ENCODE results near the gene F8.
"Not testable (repeated sequence)": the region's sequence is repeated elsewhere in the genome, so short reads cannot be mapped to it uniquely, and the experiment has no call there.

Gene F8

DNA sequence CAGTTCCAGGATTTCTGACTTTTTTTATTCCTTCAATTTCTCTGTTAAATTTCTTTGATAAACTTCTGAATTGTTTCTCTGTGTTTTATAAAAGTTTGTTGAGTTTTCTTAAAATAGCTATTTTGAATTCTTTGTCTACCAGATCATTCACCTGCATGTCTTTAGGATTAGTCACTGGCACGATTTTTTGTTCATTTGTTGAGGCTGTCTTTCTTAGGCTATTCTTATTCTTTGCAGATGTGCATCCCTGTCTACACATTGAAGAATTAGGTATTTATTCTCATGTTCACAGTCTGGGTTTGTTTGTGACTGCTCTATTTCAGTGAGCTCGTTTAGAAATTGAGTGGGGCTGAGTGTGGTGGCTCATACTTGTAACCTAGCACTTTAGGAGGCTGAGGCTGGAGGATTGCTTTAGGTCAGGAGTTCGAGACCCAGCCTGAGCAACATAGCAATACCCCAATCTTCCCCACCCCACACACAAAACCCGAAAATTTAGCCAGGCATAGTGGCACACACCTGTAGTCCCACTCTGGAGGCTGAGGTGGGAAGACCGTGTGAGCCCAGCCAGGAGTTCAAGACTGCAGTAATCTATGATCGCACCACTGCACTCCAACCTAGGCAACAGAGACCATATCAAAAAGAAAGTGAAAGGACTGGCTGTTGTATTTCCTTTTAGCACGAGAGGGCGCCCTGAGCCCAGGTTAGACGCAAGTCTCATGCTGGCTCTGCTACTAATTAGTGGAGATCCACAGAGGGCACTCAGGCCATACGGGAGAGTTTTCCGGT is 42.0 kb downstream of the F8 start:
- H3K36me3 Mint-ChIP-seq (ENCODE audit: low read depth), result no peaks in the 10 kb centered on the region
- H3K27me3 Mint-ChIP-seq, result no peaks in the 10 kb centered on the region
- H3K4me3 Mint-ChIP-seq, result peak overlapping the region; percentile 74
- peak overlapping the region; percentile 49 for H3K27ac Mint-ChIP-seq
- H3K4me1 Mint-ChIP-seq (ENCODE audit: low read depth), result no peaks in the 10 kb centered on the region
- H3K9me3 Mint-ChIP-seq, result no peaks in the 10 kb centered on the region

DNA sequence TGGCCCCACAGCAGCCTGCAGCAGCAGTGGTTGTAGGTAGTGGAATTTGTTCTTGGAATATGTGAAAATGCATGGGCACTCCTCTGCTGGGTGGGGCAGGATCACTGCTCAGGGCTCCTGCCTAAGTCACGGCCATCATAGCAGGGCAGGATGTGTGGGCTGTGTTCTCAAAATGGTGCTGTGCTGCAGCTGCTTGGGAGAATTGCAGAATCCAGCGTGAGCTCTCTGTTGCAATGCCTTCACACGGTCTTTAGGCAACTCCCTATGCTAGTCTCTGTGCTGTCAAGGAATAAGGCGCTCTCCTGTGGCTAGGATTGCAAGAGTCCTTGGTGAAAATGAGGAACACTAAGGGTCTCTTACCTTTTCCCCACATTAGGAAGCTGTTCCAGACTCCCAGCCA is 42.9 kb downstream of the F8 start:
- Mint-ChIP-seq H3K9me3 (no peaks in the 10 kb centered on the region), H3K27me3 (no peaks in the 10 kb centered on the region), H3K36me3 (ENCODE audit: low read depth) (no peaks in the 10 kb centered on the region), H3K27ac (no peak overlapping the region), H3K4me1 (ENCODE audit: low read depth) (no peaks in the 10 kb centered on the region), H3K4me3 (no peak overlapping the region)

DNA sequence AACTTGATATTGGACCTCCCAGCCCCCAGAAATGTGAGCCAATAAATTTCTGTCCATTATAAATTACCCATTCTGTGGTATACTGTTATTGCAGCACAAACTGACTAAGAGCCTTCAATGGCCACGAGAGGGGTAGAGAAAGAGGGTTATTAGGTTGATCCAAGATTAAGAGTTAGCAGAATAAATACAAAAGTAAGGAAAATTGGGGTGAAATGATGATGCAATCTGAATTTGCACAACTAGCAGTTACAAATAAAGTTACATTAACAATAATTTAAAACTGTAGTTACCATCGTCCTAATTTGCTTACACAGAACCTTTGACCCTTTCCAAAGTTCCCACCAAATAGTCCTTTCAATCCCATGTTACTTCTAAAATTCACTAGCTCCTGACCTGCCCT is 54.2 kb downstream of the F8 start:
- H3K4me3 Mint-ChIP-seq, result no peak overlapping the region
- H3K27ac Mint-ChIP-seq, result no peak overlapping the region
- peaks cover 6% of the 10 kb centered on the region for H3K27me3 Mint-ChIP-seq
- peaks cover 4% of the 10 kb centered on the region for H3K4me1 Mint-ChIP-seq (ENCODE audit: low read depth)
- no peaks in the 10 kb centered on the region for H3K36me3 Mint-ChIP-seq (ENCODE audit: low read depth)
- no peaks in the 10 kb centered on the region for H3K9me3 Mint-ChIP-seq

GRCh38 chrX:154967603-154968002 is 54.9 kb downstream of the F8 start:
- no peaks in the 10 kb centered on the region for H3K36me3 Mint-ChIP-seq (ENCODE audit: low read depth)
- no peak overlapping the region for H3K4me3 Mint-ChIP-seq
- H3K27ac Mint-ChIP-seq, result no peak overlapping the region
- peaks cover 6% of the 10 kb centered on the region for H3K27me3 Mint-ChIP-seq
- H3K4me1 Mint-ChIP-seq (ENCODE audit: low read depth), result peaks cover 4% of the 10 kb centered on the region
- H3K9me3 Mint-ChIP-seq, result no peaks in the 10 kb centered on the region

DNA sequence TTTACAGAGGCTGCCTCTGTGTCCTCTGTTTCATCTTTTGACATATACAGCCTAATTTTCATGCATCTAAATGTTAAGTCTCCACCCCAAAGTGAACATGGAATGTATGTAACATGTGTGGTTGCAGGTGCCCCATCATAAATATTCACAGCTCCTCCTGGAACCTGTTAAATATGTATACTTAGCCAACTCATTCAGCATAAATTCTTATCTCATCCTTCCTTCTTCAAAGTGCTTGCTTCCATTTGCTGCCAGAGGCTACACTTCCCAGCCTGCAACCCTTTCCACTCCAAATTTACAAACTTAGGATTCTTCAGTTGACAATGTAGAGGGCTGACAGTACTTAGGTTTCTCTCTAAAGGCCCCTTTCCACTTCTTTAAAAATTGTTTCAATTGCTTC is 60.6 kb downstream of the F8 start:
- no peaks in the 10 kb centered on the region for H3K4me1 Mint-ChIP-seq (ENCODE audit: low read depth)
- no peaks in the 10 kb centered on the region for H3K36me3 Mint-ChIP-seq (ENCODE audit: low read depth)
- H3K27ac Mint-ChIP-seq, result no peak overlapping the region
- no peaks in the 10 kb centered on the region for H3K9me3 Mint-ChIP-seq
- peaks cover 3% of the 10 kb centered on the region for H3K27me3 Mint-ChIP-seq
- no peak overlapping the region for H3K4me3 Mint-ChIP-seq

DNA sequence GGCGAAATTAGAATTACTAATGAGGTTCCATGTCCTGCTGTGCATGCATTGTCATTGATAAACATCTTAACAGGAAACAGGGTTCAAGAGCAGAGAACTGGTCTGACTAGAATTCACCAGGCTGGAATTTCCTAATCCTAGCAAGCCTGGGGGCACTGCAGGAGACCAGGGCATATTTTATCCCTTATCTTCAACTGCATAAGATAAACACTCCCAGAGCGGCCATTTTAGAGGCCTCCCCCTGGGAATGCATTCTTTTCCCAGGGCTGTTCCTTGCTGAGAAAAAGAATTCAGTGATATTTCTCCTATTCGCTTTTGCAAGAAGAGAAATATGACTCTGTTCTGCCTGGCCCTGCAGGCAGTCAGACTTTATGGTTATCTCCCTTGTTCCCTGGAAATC is 66.7 kb downstream of the F8 start:
- H3K4me3 Mint-ChIP-seq; H3K9me3 Mint-ChIP-seq; H3K4me1 Mint-ChIP-seq (ENCODE audit: low read depth); H3K27me3 Mint-ChIP-seq; H3K36me3 Mint-ChIP-seq (ENCODE audit: low read depth); H3K27ac Mint-ChIP-seq: not testable (repeated sequence)

DNA sequence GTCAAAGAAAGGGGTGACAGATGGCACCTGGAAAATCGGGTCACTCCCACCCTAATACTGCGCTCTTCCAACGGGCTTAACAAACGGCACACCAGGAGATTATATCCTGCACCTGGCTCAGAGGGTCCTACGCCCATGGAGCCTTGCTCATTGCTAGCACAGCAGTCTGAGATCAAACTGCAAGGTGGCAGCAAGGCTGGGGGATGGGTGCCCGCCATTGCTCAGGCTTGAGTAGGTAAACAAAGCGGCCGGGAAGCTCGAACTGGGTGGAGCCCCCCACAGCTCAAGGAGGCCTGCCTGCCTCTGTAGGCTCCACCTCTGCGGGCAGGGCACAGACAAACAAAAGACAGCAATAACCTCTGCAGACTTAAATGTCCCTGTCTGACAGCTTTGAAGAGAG is 83.3 kb downstream of the F8 start:
- not testable (repeated sequence) for H3K4me3 Mint-ChIP-seq; H3K27ac Mint-ChIP-seq; H3K9me3 Mint-ChIP-seq; H3K36me3 Mint-ChIP-seq (ENCODE audit: low read depth); H3K4me1 Mint-ChIP-seq (ENCODE audit: low read depth); H3K27me3 Mint-ChIP-seq

GRCh38 chrX:154924771-154925170 is 97.8 kb downstream of the F8 start:
- not testable (repeated sequence) for H3K9me3 Mint-ChIP-seq; H3K4me1 Mint-ChIP-seq (ENCODE audit: low read depth); H3K27me3 Mint-ChIP-seq; H3K36me3 Mint-ChIP-seq (ENCODE audit: low read depth); H3K4me3 Mint-ChIP-seq; H3K27ac Mint-ChIP-seq

GRCh38 chrX:154918060-154918483 is 104.5 kb downstream of the F8 start:
- H3K27ac Mint-ChIP-seq, result no peak overlapping the region
- H3K4me1 Mint-ChIP-seq (ENCODE audit: low read depth), result no peaks in the 10 kb centered on the region
- H3K9me3 Mint-ChIP-seq, result no peaks in the 10 kb centered on the region
- H3K27me3 Mint-ChIP-seq, result peaks cover 4% of the 10 kb centered on the region
- H3K36me3 Mint-ChIP-seq (ENCODE audit: low read depth), result no peaks in the 10 kb centered on the region
- H3K4me3 Mint-ChIP-seq, result peak overlapping the region; percentile 52

DNA sequence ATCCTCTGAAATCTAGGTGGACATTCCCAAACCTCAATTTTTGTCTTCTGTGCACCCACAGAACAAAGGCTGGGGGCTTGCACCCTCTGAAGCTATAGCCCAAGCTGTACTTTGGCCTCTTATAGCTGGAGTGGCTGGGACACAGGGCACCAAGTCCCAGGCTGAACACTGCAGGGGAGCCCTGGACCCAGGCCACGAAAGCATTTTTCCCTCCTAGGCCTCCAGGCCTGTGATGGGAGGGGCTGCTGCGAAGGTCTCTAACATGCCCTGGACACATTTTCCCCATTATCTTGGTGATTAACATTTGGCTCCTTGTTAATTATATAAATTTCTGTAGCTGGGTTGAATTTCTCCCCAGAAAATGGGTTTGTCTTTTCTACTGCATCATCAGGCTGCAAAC is 108.5 kb downstream of the F8 start:
- Mint-ChIP-seq H3K27me3 (no peaks in the 10 kb centered on the region), H3K4me1 (ENCODE audit: low read depth) (no peaks in the 10 kb centered on the region), H3K4me3 (no peak overlapping the region), H3K36me3 (ENCODE audit: low read depth) (no peaks in the 10 kb centered on the region), H3K9me3 (no peaks in the 10 kb centered on the region), H3K27ac (no peak overlapping the region)

- H3K27me3 Mint-ChIP-seq; H3K4me1 Mint-ChIP-seq (ENCODE audit: low read depth); H3K4me3 Mint-ChIP-seq; H3K27ac Mint-ChIP-seq; H3K36me3 Mint-ChIP-seq (ENCODE audit: low read depth); H3K9me3 Mint-ChIP-seq: not testable (repeated sequence)
Measured at GRCh38 chrX:154910528-154910927, 112.0 kb downstream of the F8 start.

- H3K36me3 Mint-ChIP-seq (ENCODE audit: low read depth); H3K4me1 Mint-ChIP-seq (ENCODE audit: low read depth); H3K27me3 Mint-ChIP-seq; H3K27ac Mint-ChIP-seq; H3K4me3 Mint-ChIP-seq; H3K9me3 Mint-ChIP-seq: not testable (repeated sequence)
Measured at GRCh38 chrX:154910048-154910447, 112.5 kb downstream of the F8 start.

- Mint-ChIP-seq H3K4me3 (no peak overlapping the region), H3K9me3 (no peaks in the 10 kb centered on the region), H3K4me1 (ENCODE audit: low read depth) (no peaks in the 10 kb centered on the region), H3K36me3 (ENCODE audit: low read depth) (no peaks in the 10 kb centered on the region), H3K27ac (no peak overlapping the region), H3K27me3 (no peaks in the 10 kb centered on the region)
Measured at GRCh38 chrX:154908821-154909220, 113.7 kb downstream of the F8 start.

GRCh38 chrX:154902408-154902807 is 120.1 kb downstream of the F8 start:
- Mint-ChIP-seq H3K4me3 (no peak overlapping the region), H3K27me3 (peaks cover 16% of the 10 kb centered on the region), H3K27ac (no peak overlapping the region), H3K36me3 (ENCODE audit: low read depth) (no peaks in the 10 kb centered on the region), H3K9me3 (no peaks in the 10 kb centered on the region), H3K4me1 (ENCODE audit: low read depth) (no peaks in the 10 kb centered on the region)

- Mint-ChIP-seq H3K27ac (no peak overlapping the region), H3K9me3 (no peaks in the 10 kb centered on the region), H3K4me1 (ENCODE audit: low read depth) (no peaks in the 10 kb centered on the region), H3K4me3 (no peak overlapping the region), H3K27me3 (peaks cover 16% of the 10 kb centered on the region), H3K36me3 (ENCODE audit: low read depth) (no peaks in the 10 kb centered on the region)
Measured at GRCh38 chrX:154900323-154900722, 122.2 kb downstream of the F8 start.

GRCh38 chrX:154892296-154892695 is 130.2 kb downstream of the F8 start:
- Mint-ChIP-seq H3K4me1 (ENCODE audit: low read depth) (peaks cover 13% of the 10 kb centered on the region), H3K27me3 (no peaks in the 10 kb centered on the region), H3K4me3 (no peak overlapping the region), H3K9me3 (no peaks in the 10 kb centered on the region), H3K36me3 (ENCODE audit: low read depth) (no peaks in the 10 kb centered on the region), H3K27ac (no peak overlapping the region)
